Caco-2 (cell line): ENCODE measurements around the gene ENTPD2. TPM values are rescaled to one million over a fixed set of nuclear protein-coding genes. Genes with fewer than 3 reads are reported as not detected.

Source experiments
- BruUV-seq: library from RNA; stranded (reverse); fragments of 400-500 nt; replicated peaks from 2 replicates; lab custom pipeline; 2021; lab: Mats Ljungman, UMichigan
- CTCF ChIA-PET: fragments of 300-600 bp; sonication (Branson Sonifier 250); formaldehyde crosslinking; loops from one replicate; lab custom pipeline; 2022; ENCODE audit warnings: antibody characterized with exemption; lab: Charles Lee
- POLR2A ChIA-PET: fragments of 300-600 bp; sonication (Branson Sonifier 250); formaldehyde crosslinking; loops from one replicate; lab custom pipeline; 2022; ENCODE audit warnings: antibody characterized with exemption; lab: Charles Lee
- DNase-seq, 2 experiments: peaks; one replicate each; pipeline versions ENCODE4 v3.0.0 to v3.0.0-alpha.2; 2020 to 2022
- H3K27me3 ChIP-seq: replicated peaks from 2 replicates; pipeline ENCODE4 v1.6.0; 2011; ENCODE audit warnings: low read length; ENCODE audit not compliant: control insufficient read depth, insufficient read depth
- H3K36me3 ChIP-seq: 2 replicates; pipeline ENCODE4 v1.5.1; 2011; ENCODE audit warnings: low read length; ENCODE audit not compliant: control insufficient read depth, insufficient read depth
- H3K4me1 ChIP-seq: fragments of 250-450 bp; sonication (Bioruptor Pico); 2 replicates; pipeline ENCODE4 v1.5.1; 2020; ENCODE audit warnings: mild to moderate bottlenecking
- H3K4me3 ChIP-seq: 2 replicates; pipeline ENCODE4 v1.5.1; 2011; ENCODE audit warnings: low read depth, mild to moderate bottlenecking, control low read depth, low read length
- H3K9me3 ChIP-seq: fragments of 250-450 bp; sonication (Bioruptor Pico); 2 replicates; pipeline ENCODE4 v1.5.1; 2020; ENCODE audit warnings: mild to moderate bottlenecking, moderate library complexity
- H3K27ac Mint-ChIP-seq: one replicate; pipeline ENCODE4 v1.8.0; 2022; ENCODE audit warnings: mixed read lengths; ENCODE audit not compliant: unreplicated experiment
- H3K27me3 Mint-ChIP-seq: one replicate; pipeline ENCODE4 v1.8.0; 2022; ENCODE audit warnings: mixed read lengths; ENCODE audit not compliant: insufficient read depth, unreplicated experiment
- H3K36me3 Mint-ChIP-seq: one replicate; pipeline ENCODE4 v1.8.0; 2022; ENCODE audit warnings: mild to moderate bottlenecking, mixed read lengths; ENCODE audit not compliant: insufficient read depth, unreplicated experiment
- H3K4me1 Mint-ChIP-seq: one replicate; pipeline ENCODE4 v1.8.0; 2022; ENCODE audit warnings: low read depth, mixed read lengths; ENCODE audit not compliant: unreplicated experiment
- H3K4me3 Mint-ChIP-seq: one replicate; pipeline ENCODE4 v1.8.0; 2022; ENCODE audit warnings: mild to moderate bottlenecking, moderate library complexity, mixed read lengths; ENCODE audit not compliant: unreplicated experiment
- H3K9me3 Mint-ChIP-seq: one replicate; pipeline ENCODE4 v1.8.0; 2022; ENCODE audit warnings: mixed read lengths; ENCODE audit not compliant: unreplicated experiment
- CTCF ChIP-seq, 2 experiments: fragments of 200-600 bp in 1 of 2; IDR thresholded peaks; 1 replicate in 1 of 2; 2 replicates in 1 of 2; pipeline versions ENCODE4 v1.5.1 to v1.8.0; 2011 to 2022; ENCODE audit warnings: antibody characterized with exemption in 1 of 2, control low read depth in 1 of 2, inconsistent platforms in 1 of 2, low read depth in 1 of 2, low read length in 1 of 2, mild to moderate bottlenecking in 1 of 2, moderate library complexity in 1 of 2; ENCODE audit not compliant: insufficient read depth in 1 of 2, severe bottlenecking in 1 of 2, unreplicated experiment in 1 of 2
- intact Hi-C: fragments of 100-400 bp; cut with micrococcal nuclease; formaldehyde crosslinking; loops from one replicate; pipeline ENCODE4 v1.10.0; 2022; ENCODE audit not compliant: unreplicated experiment
- total RNA-seq: library from RNA; stranded (reverse); gene quantifications from 2 replicates; pipeline ENCODE4 v1.2.3, GENCODE V29; 2022

Gene ENTPD2
- total RNA-seq, 1 experiment from 2014 or later: 2.9 TPM

- H3K9me3 Mint-ChIP-seq: no peaks in the 10 kb centered on the region
- H3K27me3 ChIP-seq: no peaks in the 10 kb centered on the region
- POLR2A ChIA-PET: no interaction called here
- no peak for TF ChIP-seq CTCF (IDR thresholded peaks at IDR 0.05; ENCODE audit: insufficient read depth in 1 of 2, low read depth in 1 of 2, low read length in 1 of 2, severe bottlenecking in 1 of 2, unreplicated experiment in 1 of 2)
- H3K4me3 ChIP-seq: no peak overlapping the region
- no peaks in the 10 kb centered on the region for H3K9me3 ChIP-seq
- no peak overlapping the region for H3K4me3 Mint-ChIP-seq
- H3K4me1 Mint-ChIP-seq: peaks cover 4% of the 10 kb centered on the region
- peaks cover 18% of the 10 kb centered on the region for H3K36me3 Mint-ChIP-seq
- no peak for DNase-seq
- H3K27me3 Mint-ChIP-seq: no peaks in the 10 kb centered on the region
- no TSS peak for BruUV-seq
- CTCF ChIA-PET: interaction anchor here (0.6 to 1.2 kb wide), 3 partner anchors 10 to 1086 kb away, joined by 4 to 5 read pairs (median 5); no protein-coding TSS in a partner anchor
- peaks cover 6% of the 10 kb centered on the region for H3K4me1 ChIP-seq
- no peak overlapping the region for H3K27ac Mint-ChIP-seq
- intact Hi-C loops: no loop called here
- H3K36me3 ChIP-seq: peaks cover 1% of the 10 kb centered on the region
Measured at GRCh38 chr9:137019891-137020683, 33.8 kb downstream of the ENTPD2 start.

DNA sequence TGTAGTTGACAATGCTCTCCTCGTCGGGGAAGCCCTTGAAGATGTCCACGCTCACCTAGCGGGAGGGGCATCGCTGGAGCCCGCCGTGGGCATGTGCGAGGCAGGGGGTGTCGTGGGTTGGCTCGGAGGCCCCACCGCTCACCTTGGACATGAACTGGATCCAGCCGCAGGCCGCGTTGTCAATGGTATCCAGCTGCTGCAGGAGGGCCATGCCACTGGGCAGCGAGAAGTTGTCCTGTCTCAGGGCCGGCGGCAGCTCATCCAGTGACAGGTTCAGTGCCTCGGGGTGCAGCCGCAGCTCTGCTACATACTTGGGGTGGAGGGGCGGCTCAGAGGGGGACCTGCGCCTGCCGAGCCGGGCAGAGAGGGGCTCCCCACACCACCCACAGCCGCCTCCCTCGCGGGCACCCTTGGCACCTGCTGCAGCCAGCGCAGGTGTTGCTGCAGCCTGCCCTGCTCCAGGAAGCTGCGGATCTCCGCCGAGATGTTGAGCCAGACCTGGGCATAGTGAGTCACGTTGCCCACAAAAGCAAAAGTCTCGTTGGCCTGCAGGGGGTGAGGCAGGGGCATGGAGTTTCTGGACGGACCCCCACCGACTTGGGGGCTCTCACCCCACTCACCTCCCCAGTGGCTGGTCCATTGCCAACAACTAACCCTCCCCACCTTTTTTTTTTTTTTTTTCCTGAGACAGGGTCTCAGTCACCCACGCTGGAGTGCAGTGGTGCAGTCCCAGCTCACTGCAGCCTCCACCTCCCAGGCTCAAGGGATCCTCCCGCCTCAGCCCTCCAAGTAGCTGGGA lies 34.9 kb downstream of the ENTPD2 start:
- no peaks in the 10 kb centered on the region for H3K27me3 Mint-ChIP-seq
- H3K36me3 Mint-ChIP-seq: peaks cover 18% of the 10 kb centered on the region
- no peak overlapping the region for H3K4me3 ChIP-seq
- ChIA-PET CTCF (interaction anchor here (0.7 to 1.2 kb wide), 2 partner anchors 11 to 15 kb away, joined by 5 read pairs; no protein-coding TSS in a partner anchor), POLR2A (no interaction called here)
- peaks cover 4% of the 10 kb centered on the region for H3K4me1 Mint-ChIP-seq
- H3K36me3 ChIP-seq: peaks cover 1% of the 10 kb centered on the region
- H3K9me3 Mint-ChIP-seq: no peaks in the 10 kb centered on the region
- no peaks in the 10 kb centered on the region for H3K27me3 ChIP-seq
- H3K4me3 Mint-ChIP-seq: no peak overlapping the region
- no peak for TF ChIP-seq CTCF (IDR thresholded peaks at IDR 0.05; ENCODE audit: insufficient read depth in 1 of 2, low read depth in 1 of 2, low read length in 1 of 2, severe bottlenecking in 1 of 2, unreplicated experiment in 1 of 2)
- no TSS peak for BruUV-seq
- intact Hi-C loops: no loop called here
- DNase-seq: no peak
- no peak overlapping the region for H3K27ac Mint-ChIP-seq
- no peaks in the 10 kb centered on the region for H3K9me3 ChIP-seq
- H3K4me1 ChIP-seq: peaks cover 6% of the 10 kb centered on the region

DNA sequence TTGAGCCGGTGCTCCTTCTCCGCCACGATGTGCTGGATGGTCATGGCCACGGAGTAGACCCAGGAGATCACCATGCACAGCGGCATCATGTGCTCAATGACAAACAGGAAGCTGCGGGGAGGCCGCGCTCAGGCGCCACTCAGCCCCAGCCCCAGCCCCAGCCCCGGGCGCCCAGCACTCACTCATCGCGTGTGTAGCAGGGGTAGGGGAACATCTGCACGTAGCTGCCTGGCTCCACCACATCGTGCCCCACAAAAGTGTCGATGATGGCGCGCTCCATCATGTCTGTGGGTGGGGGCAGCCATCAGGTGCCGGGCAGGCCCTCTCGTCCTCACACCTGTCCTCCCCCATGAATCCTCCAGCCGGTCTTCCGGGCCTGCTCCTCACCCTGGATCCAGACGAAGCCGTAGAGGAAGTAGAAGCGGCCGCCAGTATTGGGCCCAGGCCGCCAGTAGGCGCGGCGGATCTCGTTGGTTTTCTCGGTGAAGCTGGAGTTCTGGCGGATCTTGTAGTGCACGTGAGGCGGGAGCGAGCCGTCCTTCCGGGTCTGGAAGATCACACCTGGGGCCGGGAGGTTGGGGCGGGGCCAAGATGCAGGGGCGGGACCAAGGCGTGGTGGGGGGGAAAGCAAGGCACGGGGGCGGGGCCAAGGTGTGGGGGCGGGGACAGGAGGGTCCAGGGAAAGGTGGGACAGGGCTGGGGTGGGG lies 35.9 kb downstream of the ENTPD2 start:
- Mint-ChIP-seq H3K4me3 (no peak overlapping the region), H3K27me3 (no peaks in the 10 kb centered on the region), H3K36me3 (peaks cover 18% of the 10 kb centered on the region), H3K9me3 (no peaks in the 10 kb centered on the region), H3K4me1 (peaks cover 4% of the 10 kb centered on the region), H3K27ac (no peak overlapping the region)
- DNase-seq: no peak
- no peak for TF ChIP-seq CTCF (IDR thresholded peaks at IDR 0.05; ENCODE audit: insufficient read depth in 1 of 2, low read depth in 1 of 2, low read length in 1 of 2, severe bottlenecking in 1 of 2, unreplicated experiment in 1 of 2)
- BruUV-seq: no TSS peak
- POLR2A ChIA-PET: no interaction called here
- CTCF ChIA-PET: no interaction called here
- no peaks in the 10 kb centered on the region for H3K9me3 ChIP-seq
- intact Hi-C loops: no loop called here
- H3K4me3 ChIP-seq: no peak overlapping the region
- peaks cover 6% of the 10 kb centered on the region for H3K4me1 ChIP-seq
- H3K27me3 ChIP-seq: no peaks in the 10 kb centered on the region
- peaks cover 1% of the 10 kb centered on the region for H3K36me3 ChIP-seq
